Measurements from ENCODE around the gene FCHSD1.

The FCHSD1 gene

DNA sequence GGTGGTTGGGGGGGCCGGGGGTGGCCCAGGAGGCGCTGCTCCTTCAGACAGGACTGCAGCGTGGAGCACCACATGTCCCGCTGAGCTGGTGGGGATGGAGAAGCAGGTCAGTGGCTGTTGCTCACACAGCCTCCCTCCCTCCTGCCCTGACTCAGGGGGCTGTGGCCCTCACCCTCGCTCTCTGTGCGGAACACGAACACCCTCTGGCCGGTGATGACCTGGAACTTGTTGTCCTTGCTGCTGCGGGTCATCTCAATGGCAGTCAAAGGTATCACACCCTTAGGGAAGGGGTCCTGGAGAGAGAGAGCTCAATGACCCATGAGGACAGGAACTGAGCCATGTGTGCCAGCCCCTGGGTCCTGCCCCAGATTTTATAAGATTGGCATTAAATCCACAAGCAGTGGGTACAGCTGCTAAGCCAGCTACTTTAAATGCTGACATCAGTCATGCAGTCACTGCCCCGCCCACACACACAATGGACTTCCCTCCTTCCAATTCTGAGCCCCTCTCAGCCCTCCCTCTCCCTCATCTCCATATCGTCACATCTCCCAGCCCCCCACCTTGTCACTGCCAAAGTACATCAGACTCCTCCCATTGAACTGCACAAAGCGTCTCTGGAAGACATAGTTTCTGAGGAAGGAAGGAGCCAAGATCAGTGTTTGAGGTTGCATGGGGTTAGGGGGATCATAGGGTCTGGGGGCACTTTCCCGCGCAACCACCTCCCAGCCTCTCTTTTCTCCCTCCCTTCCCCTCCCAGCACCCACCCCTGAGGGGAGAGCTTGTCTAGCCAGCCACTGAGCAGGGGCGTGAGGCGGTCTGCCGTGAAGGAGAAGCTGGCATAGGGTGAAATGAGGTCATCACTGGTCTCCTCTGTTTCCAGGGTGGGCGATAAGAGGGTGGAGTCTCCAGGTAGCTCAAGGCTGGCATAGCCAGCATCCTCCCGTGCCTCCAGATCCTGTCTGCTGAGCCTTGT is 21.9 kb upstream of the FCHSD1 start:
- DNase-seq (ENCODE audit: low spot score) = peak; percentile 44

DNA sequence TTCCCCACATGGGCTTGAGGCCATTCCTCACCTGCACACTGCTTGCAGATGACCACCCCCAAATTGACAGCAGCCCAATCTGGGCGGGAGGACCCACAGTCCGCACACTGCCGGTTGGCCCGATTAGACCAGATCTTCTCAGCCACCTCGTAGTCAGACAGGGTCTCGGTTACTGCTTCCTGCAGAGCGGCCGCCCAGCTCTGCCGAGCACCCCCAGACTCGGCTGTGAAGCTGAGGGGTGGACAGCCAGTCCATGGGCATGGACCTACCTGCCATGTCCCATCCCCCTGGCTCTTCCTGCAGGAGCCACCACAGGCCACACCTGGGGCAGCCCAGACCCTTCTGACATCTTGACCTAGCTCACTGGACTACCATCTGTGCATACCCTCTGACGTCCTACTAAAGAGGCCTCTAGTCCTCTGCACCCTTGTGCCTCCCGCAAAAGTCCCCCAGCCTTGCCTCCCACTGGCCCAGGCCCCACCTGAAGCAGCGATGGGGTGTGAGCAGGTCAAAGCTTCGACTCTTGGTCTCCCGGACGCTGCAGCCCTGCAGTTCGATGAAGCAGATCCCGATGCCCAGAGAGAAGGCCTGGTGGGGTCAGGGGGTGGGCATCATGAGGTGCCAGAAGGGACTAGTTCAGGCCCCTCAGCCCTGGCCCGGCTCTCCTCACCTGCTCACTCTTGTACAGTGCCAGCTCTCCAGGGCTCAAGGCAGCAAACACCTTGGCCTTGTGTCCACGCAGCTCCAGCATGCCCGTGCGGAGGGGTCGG is 21.0 kb upstream of the FCHSD1 start:
- no peak for DNase-seq (ENCODE audit: low spot score)

GRCh38 chr5:141669520-141669919 is 18.3 kb upstream of the FCHSD1 start:
- DNase-seq (ENCODE audit: low spot score) = no peak

DNA sequence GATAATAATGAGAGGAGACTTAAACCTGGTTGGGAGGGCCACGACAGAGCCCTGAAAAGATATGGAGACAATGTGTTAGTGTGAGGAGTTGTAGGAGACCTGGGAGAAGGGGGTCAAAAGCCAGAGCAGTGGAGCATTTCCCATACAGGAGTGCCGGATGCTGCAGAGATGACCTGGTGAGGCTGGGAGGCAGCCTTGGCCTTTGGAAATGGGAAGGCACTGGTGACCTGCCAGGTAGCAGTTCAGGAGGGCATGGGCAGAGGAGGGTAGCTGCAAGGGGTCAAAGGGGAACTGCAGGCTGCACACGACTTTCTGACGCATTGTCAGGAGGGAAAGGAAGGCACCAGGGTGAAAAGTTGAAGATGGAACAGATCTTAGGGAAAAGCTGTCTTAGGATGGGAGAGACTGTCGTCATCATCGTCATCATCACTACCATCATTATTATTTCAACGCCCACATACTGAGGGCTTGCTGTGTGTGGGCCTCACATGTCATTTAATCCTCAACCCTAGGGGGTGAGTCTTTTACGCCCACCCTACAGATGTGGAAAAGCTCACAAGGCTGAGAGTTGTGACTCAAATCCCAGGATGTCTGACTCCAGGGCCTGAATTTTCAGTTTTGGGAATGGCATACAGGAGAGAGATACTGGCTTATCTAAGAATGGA is 17.5 kb upstream of the FCHSD1 start:
- no peak for DNase-seq (ENCODE audit: low spot score)

- DNase-seq (ENCODE audit: low spot score) = no peak
Observed at GRCh38 chr5:141665995-141666940, 15.1 kb upstream of the FCHSD1 start.

DNA sequence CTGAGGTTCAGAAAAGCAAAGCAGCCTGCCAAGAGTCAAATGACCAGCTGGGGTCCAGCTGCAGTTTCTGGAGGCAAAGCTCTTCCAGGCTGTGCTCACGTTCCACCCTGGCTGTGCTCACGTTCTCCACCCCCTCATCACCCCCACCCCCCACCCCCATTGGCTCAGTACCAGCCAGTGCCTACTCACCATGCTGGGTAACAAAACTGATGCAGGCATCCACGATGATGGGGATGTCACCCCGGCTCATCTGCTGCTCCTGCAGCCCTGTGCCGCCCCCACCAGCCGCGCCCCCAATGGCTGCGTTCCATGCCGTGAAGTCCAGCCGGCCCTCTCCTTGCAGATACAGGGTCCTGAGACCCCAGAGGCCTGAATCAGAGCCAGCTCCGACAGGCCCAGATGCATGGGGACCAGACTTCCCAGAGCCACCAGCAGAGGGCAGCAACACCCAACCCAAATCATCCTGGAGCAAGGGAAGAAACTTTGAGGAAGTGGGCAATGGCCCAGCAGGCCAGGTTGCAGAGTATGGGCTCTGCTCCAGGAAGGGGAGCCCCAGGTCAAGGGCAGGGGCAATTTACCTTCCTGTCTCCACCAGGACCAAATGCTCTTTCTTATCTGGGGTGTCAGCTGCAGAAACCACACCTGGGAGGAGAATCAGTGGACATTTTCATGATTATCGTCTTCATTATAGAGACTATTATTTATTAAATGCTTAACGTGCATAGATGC is 13.7 kb upstream of the FCHSD1 start:
- peak; percentile 77 for DNase-seq (ENCODE audit: low spot score)

- DNase-seq (ENCODE audit: low spot score) = no peak
Observed at GRCh38 chr5:141663506-141663905, 12.3 kb upstream of the FCHSD1 start.

DNA sequence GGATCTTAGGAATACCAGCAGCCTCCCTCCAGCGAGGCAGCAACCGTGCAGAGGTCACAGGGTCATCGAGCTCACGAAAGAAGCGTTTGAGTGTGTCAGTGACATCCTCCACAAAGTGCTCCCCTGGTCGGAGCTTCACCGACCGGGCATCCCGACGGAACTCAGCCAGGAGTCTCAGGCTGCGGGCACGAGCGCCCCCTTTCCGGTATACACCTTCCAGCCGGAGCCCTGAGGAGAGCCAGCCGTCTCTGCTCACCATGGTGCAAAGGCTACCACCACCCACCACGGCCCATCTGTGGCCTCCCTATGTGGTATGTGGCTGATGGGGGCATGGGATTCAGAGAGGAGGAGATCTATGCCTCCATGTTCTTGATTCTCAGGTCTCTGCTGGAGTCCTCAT is 10.8 kb upstream of the FCHSD1 start:
- DNase-seq (ENCODE audit: low spot score) = no peak

GRCh38 chr5:141657937-141658545 is 6.8 kb upstream of the FCHSD1 start:
- DNase-seq (ENCODE audit: low spot score) = no peak

DNA sequence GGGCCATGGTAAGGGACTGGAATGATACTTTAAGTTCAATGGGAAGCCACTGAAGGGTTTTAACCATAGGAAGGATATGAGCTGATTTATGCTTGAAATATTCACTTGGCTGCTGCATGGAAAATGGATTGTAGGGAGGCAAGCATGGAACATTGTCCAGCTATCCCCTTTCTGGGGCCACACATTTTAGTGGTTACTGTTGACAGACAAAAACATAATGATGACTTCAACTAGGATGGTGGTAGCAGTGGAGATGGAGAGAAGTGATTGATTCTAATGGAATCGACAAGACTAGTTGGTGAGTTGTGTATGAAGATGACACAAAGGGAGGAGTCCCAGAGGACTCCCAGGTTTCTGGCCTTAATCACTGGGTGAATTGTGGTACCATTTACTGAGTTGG is 6.2 kb upstream of the FCHSD1 start:
- DNase-seq (ENCODE audit: low spot score) = no peak

DNA sequence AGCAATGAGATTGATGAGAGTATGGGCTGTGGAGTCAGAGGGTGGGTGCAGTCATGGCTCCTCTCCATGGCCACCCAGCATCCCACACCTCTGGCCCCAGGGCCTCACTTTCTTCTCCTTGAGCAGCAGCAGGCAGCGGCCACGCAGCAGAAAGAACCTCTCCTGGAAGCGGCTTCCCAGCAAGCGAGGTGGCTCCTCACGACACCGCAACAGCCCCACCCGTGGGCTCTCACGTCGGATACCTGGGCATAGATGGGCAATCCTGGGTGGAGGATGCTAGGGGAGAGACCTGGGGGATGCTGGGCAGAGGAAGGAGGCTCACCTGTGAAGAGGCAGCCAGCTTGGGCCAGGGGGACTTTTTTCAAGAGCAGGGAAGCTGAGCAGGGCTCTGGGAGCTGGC is 5.2 kb upstream of the FCHSD1 start:
- no peak for DNase-seq (ENCODE audit: low spot score)

GRCh38 chr5:141655020-141655419 is 3.8 kb upstream of the FCHSD1 start:
- no peak for DNase-seq (ENCODE audit: low spot score)

DNA sequence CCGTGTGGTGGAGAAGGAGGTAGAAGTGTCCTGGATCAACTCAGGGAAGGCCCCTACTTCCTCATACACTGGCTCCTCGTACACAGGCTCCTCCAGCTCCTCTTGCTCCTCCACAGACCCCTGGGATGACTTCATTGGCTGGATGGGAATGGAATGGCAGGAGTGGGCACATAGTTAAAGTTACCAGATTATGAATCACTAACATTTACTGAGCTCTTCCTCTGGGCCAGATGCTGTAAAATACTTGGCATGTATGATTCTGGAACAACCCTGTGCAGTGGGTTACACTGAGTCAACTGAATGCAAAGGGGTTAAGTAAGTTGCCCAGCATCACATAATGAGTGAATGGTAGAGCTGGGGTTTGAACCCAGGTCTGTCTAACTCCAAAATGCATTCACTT is 3.1 kb upstream of the FCHSD1 start:
- no peak for DNase-seq (ENCODE audit: low spot score)

GRCh38 chr5:141651728-141652105 is 499 bp upstream of the FCHSD1 start:
- DNase-seq (ENCODE audit: low spot score) = no peak

DNA sequence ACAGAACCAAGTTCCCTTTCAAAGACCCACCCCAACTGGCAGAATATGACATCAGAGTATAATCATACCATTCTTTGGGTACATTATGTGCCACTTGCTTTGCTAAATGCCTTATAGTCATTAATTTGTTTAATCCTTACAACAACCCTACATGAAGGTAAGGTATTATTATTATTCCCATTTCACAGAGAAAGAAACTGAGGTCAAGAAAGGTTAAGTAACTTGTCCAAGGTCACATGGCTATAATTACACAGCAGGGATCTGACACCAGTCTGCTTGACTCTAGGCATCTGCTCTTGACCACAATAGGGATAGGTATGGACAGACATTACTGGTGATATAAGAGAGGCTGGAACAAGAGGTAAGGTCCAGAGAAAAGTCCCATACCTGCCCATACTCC is 1.2 kb downstream of the FCHSD1 start:
- DNase-seq (ENCODE audit: low spot score) = no peak

GRCh38 chr5:141649056-141649688 is 2.0 kb downstream of the FCHSD1 start:
- no peak for DNase-seq (ENCODE audit: low spot score)

DNA sequence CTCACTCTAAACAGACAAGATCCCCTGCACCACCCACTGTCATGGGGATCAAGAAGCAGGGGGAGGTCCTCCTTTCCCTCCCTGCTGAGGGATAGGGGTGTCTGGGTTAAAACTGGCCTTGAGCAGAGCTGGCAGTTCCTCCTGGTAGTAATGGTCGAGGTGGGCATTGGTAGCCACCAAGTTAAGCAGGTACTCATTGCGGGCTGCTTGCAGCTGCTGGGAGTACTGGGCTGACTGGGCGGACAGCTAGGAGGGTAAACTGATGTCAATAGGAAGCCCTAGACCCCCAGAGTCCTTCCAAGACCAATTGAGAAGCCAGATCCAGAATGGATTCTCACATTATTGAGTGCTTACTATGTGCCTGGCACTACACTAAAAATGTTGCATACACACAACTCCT is 3.4 kb downstream of the FCHSD1 start:
- DNase-seq (ENCODE audit: low spot score) = no peak

- DNase-seq (ENCODE audit: low spot score) = no peak
Observed at GRCh38 chr5:141647242-141647641, 4.0 kb downstream of the FCHSD1 start.

GRCh38 chr5:141646026-141646425 is 5.2 kb downstream of the FCHSD1 start:
- DNase-seq (ENCODE audit: low spot score) = no peak

Measured in SK-N-DZ (cell line).